ENCODE measurements around the gene AP3S2. TPM values are rescaled to one million over a fixed set of nuclear protein-coding genes. Genes with fewer than 3 reads are reported as not detected.

The AP3S2 gene
- total and polyA plus RNA-seq, 2 of the 13 experiments (the other 11 are each of a cell fraction or from before 2014, with no cell fraction given), result 17.6 to 44.4 TPM

GRCh38 chr15:89806559-89807550, 86.9 kb downstream of the AP3S2 start (continued):
- TF ChIP-seq AFF4 (CRISPR knock-in tag; IDR thresholded peaks at IDR 0.05) (no peak), MEIS1 (CRISPR knock-in tag; IDR thresholded peaks at IDR 0.05; ENCODE audit: borderline replicate concordance) (0 out of 2 replicates have a peak, but pooled peaks have one; percentile 38), DZIP1 (CRISPR knock-in tag; IDR thresholded peaks at IDR 0.05) (no peak), IRF2 (CRISPR knock-in tag; IDR thresholded peaks at IDR 0.05) (peak; percentile 58), RFX1 (IDR thresholded peaks at IDR 0.05) (no peak), ZNF446 (CRISPR knock-in tag; IDR thresholded peaks at IDR 0.05) (no peak), KAT2B (IDR thresholded peaks at IDR 0.05; ENCODE audit: borderline replicate concordance, low read depth, low read length) (no peak), ZNF704 (CRISPR knock-in tag; IDR thresholded peaks at IDR 0.05; ENCODE audit: borderline replicate concordance) (no peak), FOXP1 (IDR thresholded peaks at IDR 0.05) (no peak), FOXP1 (CRISPR knock-in tag; IDR thresholded peaks at IDR 0.05) (peak; percentile 66), ZBTB10 (CRISPR knock-in tag; IDR thresholded peaks at IDR 0.05; ENCODE audit: borderline replicate concordance) (peak; percentile 83), MXI1 (IDR thresholded peaks at IDR 0.05; ENCODE audit: borderline replicate concordance, low read depth, low read length) (peak; percentile 48; the same call in 1 of the 3 replicates), ZFX (CRISPR knock-in tag; IDR thresholded peaks at IDR 0.05; ENCODE audit: low read depth) (peak; percentile 96), YEATS2 (CRISPR knock-in tag; IDR thresholded peaks at IDR 0.05; ENCODE audit: borderline replicate concordance) (peak; percentile 62; the same call in 1 of the 2 replicates), CENPT (CRISPR knock-in tag; IDR thresholded peaks at IDR 0.05; ENCODE audit: low read depth) (no peak), CSRNP1 (CRISPR knock-in tag; IDR thresholded peaks at IDR 0.05) (no peak)

All from HepG2 (cell line).